HG03196 (cell line): ENCODE measurements around the gene DNM2.
"Not testable (repeated sequence)": the region's sequence is repeated elsewhere in the genome, so short reads cannot be mapped to it uniquely, and the experiment has no call there.

Experiments used
- ATAC-seq: cut with Tn5 transposase; IDR thresholded peaks from one replicate; pipeline ENCODE4 v1.9.1; 2021; ENCODE audit not compliant: unreplicated experiment

Gene DNM2

GRCh38 chr19:10858204-10858828, 140.4 kb downstream of the DNM2 start:
- ATAC-seq: no peak

- ATAC-seq: no peak
These were observed 143.3 kb downstream of the DNM2 start for GRCh38 chr19:10861103-10861651.

DNA sequence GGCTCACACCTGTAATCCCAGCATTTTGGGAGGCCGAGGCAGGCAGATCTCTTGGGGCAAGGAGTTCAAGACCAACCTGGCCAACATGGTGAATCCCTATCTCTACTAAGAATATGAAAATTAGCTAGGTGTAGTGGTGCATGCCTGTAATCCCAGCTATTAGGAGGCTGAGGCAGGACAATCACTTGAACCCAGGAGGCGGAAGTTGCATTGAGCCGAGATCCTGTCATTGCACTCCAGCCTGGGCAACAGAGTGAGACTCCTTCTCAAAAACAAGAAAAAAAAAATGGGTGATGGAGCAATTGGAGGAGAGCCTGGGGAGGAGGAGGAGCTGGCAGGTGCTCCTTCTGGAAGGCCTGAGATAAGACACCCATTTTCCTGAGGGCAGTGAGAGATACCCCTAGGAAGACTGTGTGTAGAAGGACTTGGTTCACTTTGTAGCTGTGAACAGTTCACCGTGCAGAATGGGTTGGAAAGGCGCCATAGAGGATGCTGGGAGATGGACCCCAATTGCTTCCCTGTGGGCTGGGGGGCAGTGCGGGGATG, 144.8 kb downstream of the DNM2 start:
- ATAC-seq: no peak

GRCh38 chr19:10863107-10863717, 145.3 kb downstream of the DNM2 start:
- ATAC-seq: no peak

DNA sequence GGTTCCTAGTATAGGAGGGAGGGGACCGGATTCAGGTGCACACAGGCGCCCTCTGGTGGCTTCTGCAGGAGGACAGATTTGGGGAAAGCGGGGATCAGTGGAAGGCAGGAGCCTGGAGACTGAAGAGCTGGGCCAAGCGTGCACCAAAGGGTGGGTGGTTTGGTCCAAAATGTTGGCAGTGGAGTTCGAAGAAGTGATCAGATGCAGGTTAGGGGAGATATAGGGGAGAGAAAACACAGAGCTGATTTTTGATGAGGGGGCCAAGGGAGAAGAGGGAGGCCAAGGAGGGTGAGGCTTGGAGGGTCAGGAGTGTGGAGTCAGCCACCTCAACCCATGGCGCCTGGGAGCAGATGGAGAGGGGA, 146.6 kb downstream of the DNM2 start:
- no peak for ATAC-seq

DNA sequence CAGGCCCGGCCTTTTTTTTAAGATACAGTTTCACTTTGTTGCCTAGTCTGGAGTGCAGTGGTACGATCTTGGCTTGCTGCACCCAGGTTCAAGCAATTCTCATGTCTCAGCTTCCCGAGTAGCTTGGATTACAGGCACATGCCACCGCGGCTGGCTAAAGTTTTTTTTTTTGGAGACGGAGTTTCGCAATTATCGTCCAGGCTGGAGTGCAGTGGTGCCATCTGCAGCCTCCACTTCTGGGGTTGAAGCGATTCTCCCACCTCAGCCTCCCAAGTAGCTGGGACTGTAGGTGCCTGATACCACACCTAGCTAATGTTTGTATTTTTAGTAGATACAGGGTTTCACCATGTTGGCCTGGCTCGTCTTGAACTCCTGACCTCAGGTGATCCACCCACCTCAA, 148.6 kb downstream of the DNM2 start:
- no peak for ATAC-seq

DNA sequence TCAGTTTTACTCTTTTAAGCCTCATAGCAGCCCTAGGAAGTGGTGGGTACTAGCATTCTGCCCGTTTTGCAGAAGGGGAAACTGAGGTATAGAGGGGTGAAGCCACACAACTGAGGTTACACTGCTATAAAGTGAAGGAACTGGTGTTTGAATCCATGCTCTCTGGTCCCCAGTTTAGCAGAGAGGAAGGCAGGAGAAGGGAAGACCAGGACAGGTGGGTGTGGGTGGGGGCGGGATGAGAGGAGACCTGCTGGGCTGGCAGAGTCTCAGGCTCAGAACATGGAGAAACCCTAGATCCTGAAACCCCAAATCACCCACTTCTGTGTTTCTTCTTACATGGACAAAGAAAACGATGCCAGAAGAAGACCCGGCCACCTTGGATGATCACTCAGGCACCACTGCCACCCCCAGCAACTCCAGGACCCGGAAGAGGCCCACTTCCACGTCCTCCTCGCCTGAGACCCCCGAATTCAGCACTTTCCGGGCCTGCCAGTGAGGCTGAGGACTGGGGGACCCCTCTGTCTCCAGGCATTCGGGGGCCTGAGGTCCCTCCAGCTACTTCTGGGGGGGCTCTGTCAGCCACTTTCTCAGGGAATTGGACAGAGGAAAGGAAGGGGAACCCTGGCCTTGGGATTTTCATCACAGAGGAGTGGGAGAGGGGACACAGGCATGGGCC, 151.1 kb downstream of the DNM2 start:
- no peak for ATAC-seq

DNA sequence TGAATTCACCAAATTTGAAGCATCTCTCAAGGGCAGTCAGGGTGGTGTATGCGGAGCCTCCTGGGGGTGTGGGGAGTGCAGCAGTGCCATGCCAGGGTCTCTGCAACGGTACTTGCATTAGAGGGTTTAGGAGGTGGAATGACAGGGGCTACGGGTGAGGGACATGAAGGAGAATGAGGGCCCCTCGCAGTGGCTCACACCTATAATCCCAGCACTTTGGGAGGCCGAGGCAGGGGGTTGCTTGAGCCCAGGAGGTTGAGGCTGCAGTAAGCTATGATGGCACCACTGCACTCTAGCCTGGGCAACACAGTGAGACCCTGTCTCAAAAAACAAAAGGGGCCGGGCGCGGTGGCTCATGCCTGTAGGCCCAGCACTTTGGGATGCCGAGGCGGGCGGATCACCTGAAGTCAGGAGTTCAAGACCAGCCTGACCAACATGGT, 152.0 kb downstream of the DNM2 start:
- ATAC-seq: not testable (repeated sequence)

DNA sequence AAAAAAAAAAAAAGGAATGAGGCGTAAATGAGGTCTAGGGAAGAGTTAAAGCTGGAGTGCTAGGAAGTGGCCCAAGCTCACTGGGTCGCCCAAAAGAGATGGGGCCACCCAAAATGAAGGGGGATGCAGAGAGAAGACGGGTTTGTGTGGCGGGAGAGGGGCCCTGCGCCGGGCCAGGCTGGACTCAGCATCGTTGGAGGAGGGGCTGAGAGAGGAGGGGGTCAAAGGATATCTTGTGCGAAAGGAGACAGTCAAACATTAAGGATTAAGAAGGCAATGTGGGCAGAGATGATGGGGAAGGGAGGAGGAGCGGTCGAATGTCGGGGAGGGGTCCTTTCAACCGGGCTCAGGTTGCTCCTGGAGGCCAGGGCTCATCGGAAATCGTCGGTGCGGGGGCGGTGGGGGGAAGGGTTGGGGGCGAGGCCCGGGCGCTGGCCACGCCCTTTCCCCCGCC, 152.6 kb downstream of the DNM2 start:
- ATAC-seq: no peak

GRCh38 chr19:10870955-10871603, 153.2 kb downstream of the DNM2 start, which contains the start of gene CARM1:
Gene CARM1, plus strand, starts transcription at chr19:10871553. Its CDS starts 150 bp downstream, at chr19:10871703.
- ATAC-seq: peak; percentile 83

GRCh38 chr19:10871711-10872545, 154.0 kb downstream of the DNM2 start:
- ATAC-seq: peak; percentile 14

DNA sequence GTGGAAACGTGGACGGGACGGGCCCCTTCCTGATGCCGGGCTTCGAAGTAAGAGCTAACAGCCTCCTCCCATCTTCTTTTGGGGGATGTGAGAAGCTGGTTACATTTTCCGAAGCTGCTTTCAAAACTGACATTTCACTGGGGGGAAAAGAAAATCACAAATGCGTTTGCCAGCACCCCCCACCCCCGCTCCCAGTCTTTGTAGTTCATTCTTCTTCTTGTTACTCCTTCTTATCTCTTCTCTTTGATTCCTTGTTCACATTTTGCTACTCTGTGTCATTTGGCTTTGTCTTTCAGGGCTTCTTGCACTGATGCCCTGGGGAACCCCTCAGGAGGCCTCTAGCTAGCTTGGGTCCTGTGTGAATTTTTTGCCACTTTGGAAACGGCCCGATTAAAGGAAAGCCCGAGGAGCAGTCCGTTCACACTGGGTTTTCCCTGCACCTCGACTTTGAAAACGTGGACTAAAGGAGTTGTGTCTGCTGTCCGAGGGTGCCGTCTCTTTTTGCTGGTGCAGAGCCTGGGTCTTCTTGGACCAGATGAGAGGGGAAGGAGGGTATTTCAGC, 154.7 kb downstream of the DNM2 start:
- no peak for ATAC-seq

DNA sequence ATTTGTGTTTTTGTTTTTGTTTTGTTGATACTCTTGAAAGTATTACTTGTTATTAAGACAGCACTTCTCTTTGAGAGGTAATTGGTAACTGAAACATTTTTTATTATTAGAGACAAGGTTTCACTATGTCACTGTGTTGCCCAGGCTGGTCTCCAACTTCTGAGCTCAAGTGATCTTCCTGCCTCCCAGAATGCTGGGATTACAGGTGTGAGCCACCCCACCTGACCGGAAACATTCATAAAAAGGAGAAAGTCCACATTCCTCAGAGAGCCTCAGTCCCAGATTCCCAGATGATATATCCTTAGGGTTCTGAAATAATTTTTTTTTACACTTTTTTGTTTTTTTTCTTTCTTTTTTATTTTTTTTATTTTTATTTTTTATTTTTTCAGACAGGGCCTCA, 156.1 kb downstream of the DNM2 start:
- ATAC-seq: no peak

DNA sequence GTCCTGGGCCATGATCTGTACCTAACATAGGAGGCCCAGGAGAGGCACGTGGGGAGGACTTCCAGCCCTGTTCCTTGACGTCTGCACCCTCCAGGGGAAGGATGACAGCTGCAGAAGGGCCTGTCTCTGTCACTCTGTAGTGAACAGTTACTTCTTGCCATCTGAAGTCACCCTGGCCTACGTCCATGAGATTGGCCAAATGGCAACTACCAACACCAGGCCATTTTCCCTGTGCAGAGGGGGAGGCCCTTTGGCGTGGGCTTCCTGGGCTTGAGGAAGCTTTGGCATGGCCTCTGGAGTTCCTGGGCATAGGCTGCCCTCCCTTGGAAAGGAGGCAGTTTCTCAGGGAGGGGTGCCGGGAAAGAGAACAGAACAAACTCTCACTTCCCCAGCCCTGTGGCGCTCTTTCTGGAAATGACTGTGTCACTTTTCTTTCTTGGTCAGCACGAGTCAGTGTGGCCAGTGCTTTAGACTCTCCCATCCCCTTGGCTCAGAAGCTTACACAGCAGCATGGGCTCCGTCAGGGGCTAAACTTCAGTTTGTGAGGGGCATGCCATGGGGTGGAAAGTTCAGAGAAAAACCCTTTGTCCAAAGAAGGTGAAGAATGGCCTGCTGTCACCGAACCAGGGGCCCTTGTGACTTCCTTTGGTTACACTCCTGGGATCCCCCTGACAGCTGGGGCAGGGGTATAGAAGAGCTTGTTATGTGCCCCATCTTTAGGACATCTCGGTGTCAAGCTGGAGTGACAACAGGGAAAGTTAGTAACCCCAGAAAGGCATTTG, 158.8 kb downstream of the DNM2 start:
- ATAC-seq: peak; percentile 52

GRCh38 chr19:10877608-10878007, 159.7 kb downstream of the DNM2 start:
- ATAC-seq: not testable (repeated sequence)

DNA sequence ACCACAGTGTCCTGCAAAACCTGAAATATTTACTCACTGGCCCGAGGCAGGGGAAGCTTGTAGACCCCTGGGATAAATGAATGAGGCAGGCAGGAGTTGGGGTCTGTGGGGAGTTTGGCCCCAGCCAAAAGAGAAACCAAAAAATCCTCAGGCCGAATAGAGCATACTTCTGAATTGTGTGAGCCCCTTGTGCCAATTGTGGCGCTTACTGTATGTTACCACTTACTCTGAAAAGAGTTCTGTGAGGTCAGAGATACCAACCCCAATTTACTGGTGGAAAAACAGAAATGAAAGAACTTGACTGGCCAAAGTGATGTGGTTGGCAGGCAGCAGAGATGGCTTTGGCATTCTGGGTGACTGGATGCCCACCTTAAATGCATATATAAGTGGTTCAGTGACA, 160.4 kb downstream of the DNM2 start:
- ATAC-seq: no peak
